Neuronal stem cell (in vitro differentiated cells): ENCODE results near the gene UBE2D3. TPM values are rescaled to one million over a fixed set of nuclear protein-coding genes. Genes with fewer than 3 reads are reported as not detected.

Experiments used
- DNase-seq: peaks from one replicate; pipeline ENCODE4 v3.0.0-alpha.2; 2013; ENCODE audit warnings: low spot score
- H2AFZ ChIP-seq: one replicate; pipeline ENCODE4 v1.6.1; 2013; ENCODE audit warnings: mild to moderate bottlenecking, low read length, inconsistent platforms
- H2AK5ac ChIP-seq: 2 replicates; pipeline ENCODE4 v1.6.1; 2013; ENCODE audit warnings: low read depth, mild to moderate bottlenecking, inconsistent platforms, low read length, moderate library complexity, mixed read lengths
- H2BK120ac ChIP-seq: 2 replicates; pipeline ENCODE4 v1.6.1; 2013; ENCODE audit warnings: low read depth, mild to moderate bottlenecking, inconsistent platforms, low read length, moderate library complexity, mixed read lengths
- H2BK12ac ChIP-seq: one replicate; pipeline ENCODE4 v1.6.1; 2013; ENCODE audit warnings: low read length, inconsistent platforms
- H2BK15ac ChIP-seq: 2 replicates; pipeline ENCODE4 v1.6.1; 2013; ENCODE audit warnings: mild to moderate bottlenecking, low read length, inconsistent platforms, mixed read lengths
- H2BK5ac ChIP-seq: one replicate; pipeline ENCODE4 v1.6.1; 2013; ENCODE audit warnings: inconsistent platforms, mild to moderate bottlenecking, low read length, moderate library complexity
- H3K14ac ChIP-seq: one replicate; pipeline ENCODE4 v1.6.1; 2013; ENCODE audit warnings: low read length, inconsistent platforms
- H3K18ac ChIP-seq: 2 replicates; pipeline ENCODE4 v1.6.1; 2013; ENCODE audit warnings: low read length, inconsistent platforms
- H3K23ac ChIP-seq: 2 replicates; pipeline ENCODE4 v1.6.1; 2013; ENCODE audit warnings: low read depth, mild to moderate bottlenecking, mixed read lengths, low read length, inconsistent platforms; ENCODE audit not compliant: poor library complexity
- H3K27ac ChIP-seq: replicated peaks from 3 replicates; pipeline ENCODE4 v1.5.1; 2013; ENCODE audit warnings: low read length, inconsistent platforms
- H3K27me3 ChIP-seq, 3 experiments: 2 replicates each; pipeline ENCODE4 v1.6.1; 2013; ENCODE audit warnings: low read length in 3 of 3, mild to moderate bottlenecking in 2 of 3, inconsistent platforms in 1 of 3, low read depth in 1 of 3, mixed read lengths in 1 of 3, moderate library complexity in 1 of 3; ENCODE audit not compliant: control insufficient read depth in 3 of 3, insufficient read depth in 3 of 3
- H3K36me3 ChIP-seq, 2 donors: replicated peaks in 1 of 2; 2 replicates each; pipeline ENCODE4 v1.6.1; 2013; ENCODE audit warnings: low read length in 2 of 2; ENCODE audit not compliant: control insufficient read depth in 2 of 2, insufficient read depth in 2 of 2
- H3K4ac ChIP-seq: 2 replicates; pipeline ENCODE4 v1.6.1; 2013; ENCODE audit warnings: inconsistent platforms, mild to moderate bottlenecking, low read length, moderate library complexity
- H3K4me1 ChIP-seq, 2 donors: 1 replicate in 1 of 2; 2 replicates in 1 of 2; pipeline ENCODE4 v1.6.1; 2013; ENCODE audit warnings: low read length in 2 of 2, low read depth in 1 of 2; ENCODE audit not compliant: control insufficient read depth in 2 of 2, insufficient read depth in 1 of 2
- H3K4me2 ChIP-seq: one replicate; pipeline ENCODE4 v1.6.1; 2013; ENCODE audit warnings: mild to moderate bottlenecking, low read length, inconsistent platforms; ENCODE audit not compliant: insufficient read depth, poor library complexity, severe bottlenecking
- H3K4me3 ChIP-seq, 2 donors: 2 replicates each; pipeline ENCODE4 v1.5.1; 2013; ENCODE audit warnings: low read length in 2 of 2, mild to moderate bottlenecking in 2 of 2, inconsistent platforms in 1 of 2, moderate library complexity in 1 of 2
- H3K79me1 ChIP-seq: one replicate; pipeline ENCODE4 v1.6.1; 2013; ENCODE audit warnings: low read depth, mild to moderate bottlenecking, inconsistent platforms, low read length, moderate library complexity
- H3K9ac ChIP-seq: one replicate; pipeline ENCODE4 v1.6.1; 2013; ENCODE audit warnings: mild to moderate bottlenecking, low read depth, low read length, inconsistent platforms; ENCODE audit not compliant: poor library complexity
- H3K9me3 ChIP-seq, 2 donors: replicated peaks in 1 of 2; 2 replicates each; pipeline versions ENCODE3 to v1.6.1; 2013; ENCODE audit warnings: low read length in 2 of 2, mild to moderate bottlenecking in 2 of 2, inconsistent platforms in 1 of 2, low read depth in 1 of 2, mixed read lengths in 1 of 2, moderate library complexity in 1 of 2; ENCODE audit not compliant: control insufficient read depth in 2 of 2, insufficient read depth in 1 of 2
- H4K8ac ChIP-seq: one replicate; pipeline ENCODE4 v1.6.1; 2013; ENCODE audit warnings: low read depth, mild to moderate bottlenecking, inconsistent platforms, low read length, moderate library complexity
- H4K91ac ChIP-seq: one replicate; pipeline ENCODE4 v1.6.1; 2013; ENCODE audit warnings: low read length, low read depth, mild to moderate bottlenecking, inconsistent platforms; ENCODE audit not compliant: poor library complexity
- WGBS, 2 donors: extraction: QIAGEN DNeasy Blood & Tissue Kit; methylation state at CpG; one replicate each; pipeline ENCODE4 v1.1.7; 2013; ENCODE audit warnings: missing lambda C conversion rate in 2 of 2, mixed read lengths in 1 of 2; ENCODE audit not compliant: insufficient read length in 2 of 2, insufficient replicate concordance in 1 of 2; ENCODE audit errors: extremely low coverage in 2 of 2; 5-methylcytosine and 5-hydroxymethylcytosine counted together
- polyA plus RNA-seq, 2 experiments: library from polyadenylated mRNA; stranded (reverse); fragments of 200-250 nt; gene quantifications; one replicate each; pipeline ENCODE4 v1.2.3, GENCODE V29; 2013

The UBE2D3 gene
- polyA plus RNA-seq (2013, experiment 1 of 2): 532 TPM
- polyA plus RNA-seq (2013, experiment 2 of 2): 561 TPM

- H3K27me3 ChIP-seq: no peaks in the 10 kb centered on the region
- H4K91ac ChIP-seq: peak within 1 kb of the TSS; percentile 98
- peak within 1 kb of the TSS; percentile 97 for H3K9ac ChIP-seq
- peaks cover 7 to 9% of the 10 kb centered on the region in 2 donors for H3K4me1 ChIP-seq
- H3K4ac ChIP-seq: peak within 1 kb of the TSS; percentile 98
- H3K79me1 ChIP-seq: peaks cover 2% of the 10 kb centered on the region
- peak within 1 kb of the TSS; percentile 96 for H2BK120ac ChIP-seq
- peak within 1 kb of the TSS; percentile 100 for H3K23ac ChIP-seq
- peak within 1 kb of the TSS; percentile 98 for H2AK5ac ChIP-seq
- peak; percentile 94 for DNase-seq
- peak within 1 kb of the TSS; percentile 98 for H2BK5ac ChIP-seq
- H2BK15ac ChIP-seq: peak within 1 kb of the TSS; percentile 93
- peak within 1 kb of the TSS; percentile 84 for H2BK12ac ChIP-seq
- peaks cover 0 to 1% of the 10 kb centered on the region in 2 donors for H3K9me3 ChIP-seq
- H3K18ac ChIP-seq: peak within 1 kb of the TSS; percentile 99
- H3K4me3 ChIP-seq: peak within 1 kb of the TSS; percentile 86 to 98
- H3K36me3 ChIP-seq: peaks cover 0 to 41% of the 10 kb centered on the region in 2 donors
- peak within 1 kb of the TSS; percentile 100 for H3K27ac ChIP-seq
- H3K14ac ChIP-seq: peak within 1 kb of the TSS; percentile 89
- H2AFZ ChIP-seq: peak within 1 kb of the TSS; percentile 97
- peak within 1 kb of the TSS; percentile 72 for H3K4me2 ChIP-seq
- no CpG with 5 or more reads among the region's 73 CpGs for WGBS, 2 donors
- H4K8ac ChIP-seq: peak within 1 kb of the TSS; percentile 86
Measured at GRCh38 chr4:102826890-102827673, at the start of gene UBE2D3. Gene UBE2D3 (minus strand): TSS chr4:102827551. CDS start chr4:102826508, 1,043 bp downstream.

DNA sequence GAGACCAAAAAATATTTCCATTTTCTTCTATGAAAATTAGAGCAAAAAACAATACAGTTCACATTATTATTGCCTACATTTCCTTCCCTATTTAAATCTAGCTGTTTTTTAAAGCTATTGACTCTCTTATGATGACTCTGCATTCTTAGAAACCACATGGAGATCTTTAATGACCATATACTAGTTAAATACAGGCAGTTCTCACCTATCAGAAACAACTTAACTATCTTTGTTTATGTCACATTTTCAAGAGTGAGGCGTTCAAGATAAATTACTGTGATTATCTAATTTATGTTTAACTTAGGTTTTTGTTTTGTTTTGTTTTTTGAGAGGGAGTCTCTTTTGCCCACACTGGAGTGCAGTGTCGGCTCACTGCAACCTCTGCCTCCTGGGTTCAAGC is 44.4 kb upstream of the UBE2D3 start:
- no peak overlapping the region for H2AK5ac ChIP-seq
- no peak overlapping the region for H3K18ac ChIP-seq
- H4K8ac ChIP-seq: no peak overlapping the region
- no peak overlapping the region for H3K23ac ChIP-seq
- H3K36me3 ChIP-seq: peaks cover 8 to 56% of the 10 kb centered on the region in 2 donors
- peaks cover 3 to 32% of the 10 kb centered on the region in 2 donors for H3K9me3 ChIP-seq
- H2AFZ ChIP-seq: no peak overlapping the region
- no CpG with 5 or more reads among the region's 2 CpGs for WGBS, 2 donors
- DNase-seq: no peak
- no peak overlapping the region for H3K4me2 ChIP-seq
- H4K91ac ChIP-seq: no peak overlapping the region
- no peak overlapping the region for H3K9ac ChIP-seq
- no peak overlapping the region for H2BK120ac ChIP-seq
- no peak overlapping the region for H3K14ac ChIP-seq
- H3K4ac ChIP-seq: no peak overlapping the region
- H2BK15ac ChIP-seq: no peak overlapping the region
- H3K4me3 ChIP-seq: no peak overlapping the region
- no peak overlapping the region for H2BK12ac ChIP-seq
- no peak overlapping the region for H3K27ac ChIP-seq
- H3K4me1 ChIP-seq: peaks cover 2 to 6% of the 10 kb centered on the region in 2 donors
- peaks cover 1% of the 10 kb centered on the region for H3K79me1 ChIP-seq
- H2BK5ac ChIP-seq: no peak overlapping the region
- no peaks in the 10 kb centered on the region for H3K27me3 ChIP-seq

DNA sequence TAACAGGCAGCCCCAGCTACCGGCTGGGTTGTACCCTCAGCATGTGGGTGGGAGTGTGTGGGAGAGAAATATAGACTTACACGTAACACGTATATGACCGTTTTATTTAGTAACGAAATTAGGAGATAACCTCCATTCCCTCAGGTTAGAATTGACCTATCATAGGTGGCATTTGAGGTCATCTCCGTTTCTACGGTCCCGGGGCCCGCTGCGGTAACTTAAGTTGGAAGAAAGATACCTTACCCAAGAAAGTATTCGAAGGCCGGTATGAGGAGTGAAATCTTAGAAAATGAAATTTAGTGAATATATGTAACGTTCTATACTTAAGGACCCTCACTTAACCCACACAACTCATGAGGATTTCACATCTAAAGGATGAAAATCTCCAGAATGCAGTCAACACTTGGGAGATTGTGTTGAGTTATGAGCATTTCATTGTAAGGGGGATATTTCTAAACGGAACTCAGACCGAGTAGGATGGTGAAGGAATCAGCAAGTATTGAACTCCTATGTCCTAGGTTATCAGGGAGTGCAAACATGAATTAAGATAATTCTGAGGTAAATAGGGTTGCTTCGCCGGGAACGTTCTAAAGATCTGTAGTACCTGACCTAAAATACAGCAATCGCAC is 42.3 kb upstream of the UBE2D3 start:
- H3K4ac ChIP-seq: no peak overlapping the region
- no peak overlapping the region for H3K14ac ChIP-seq
- no peak overlapping the region for H3K9ac ChIP-seq
- peaks cover 5 to 36% of the 10 kb centered on the region in 2 donors for H3K36me3 ChIP-seq
- DNase-seq: no peak
- WGBS, 2 donors: no CpG with 5 or more reads among the region's 19 CpGs
- no peak overlapping the region for H2BK15ac ChIP-seq
- H2BK12ac ChIP-seq: no peak overlapping the region
- H4K8ac ChIP-seq: no peak overlapping the region
- H3K27ac ChIP-seq: peak overlapping the region; percentile 100
- H2AFZ ChIP-seq: peak overlapping the region; percentile 96
- H3K4me3 ChIP-seq: peak overlapping the region; percentile 81 to 84
- peak overlapping the region; percentile 99 for H3K18ac ChIP-seq
- no peak overlapping the region for H2BK120ac ChIP-seq
- H3K9me3 ChIP-seq: peaks cover 0 to 14% of the 10 kb centered on the region in 2 donors
- H3K23ac ChIP-seq: no peak overlapping the region
- H4K91ac ChIP-seq: no peak overlapping the region
- peaks cover 1% of the 10 kb centered on the region for H3K79me1 ChIP-seq
- H3K4me1 ChIP-seq: peaks cover 2 to 6% of the 10 kb centered on the region in 2 donors
- H3K27me3 ChIP-seq: no peaks in the 10 kb centered on the region
- peak overlapping the region; percentile 84 for H3K4me2 ChIP-seq
- no peak overlapping the region for H2BK5ac ChIP-seq
- no peak overlapping the region for H2AK5ac ChIP-seq
